Breast epithelium (tissue), 3 donors: Measurements from ENCODE around the gene HTN1.
"Not testable (repeated sequence)": the region's sequence is repeated elsewhere in the genome, so short reads cannot be mapped to it uniquely, and the experiment has no call there.

ENCODE experiments used
- CTCF ChIP-seq, 3 donors: fragments of 450-650 bp; IDR thresholded peaks; one replicate each; pipeline ENCODE4 v1.5.1; 2016 to 2017; ENCODE audit warnings: antibody characterized with exemption in 3 of 3, mild to moderate bottlenecking in 3 of 3, moderate library complexity in 3 of 3
- POLR2A ChIP-seq: fragments of 450-650 bp; IDR thresholded peaks from one replicate; pipeline ENCODE4 v1.6.1; 2016; ENCODE audit warnings: antibody characterized with exemption, mild to moderate bottlenecking, moderate library complexity
- POLR2AphosphoS5 ChIP-seq, 3 donors: sonication (generic); formaldehyde crosslinking; IDR thresholded peaks; one replicate each; pipeline ENCODE4 v1.6.1; 2017; ENCODE audit warnings: antibody characterized with exemption in 3 of 3

DNA sequence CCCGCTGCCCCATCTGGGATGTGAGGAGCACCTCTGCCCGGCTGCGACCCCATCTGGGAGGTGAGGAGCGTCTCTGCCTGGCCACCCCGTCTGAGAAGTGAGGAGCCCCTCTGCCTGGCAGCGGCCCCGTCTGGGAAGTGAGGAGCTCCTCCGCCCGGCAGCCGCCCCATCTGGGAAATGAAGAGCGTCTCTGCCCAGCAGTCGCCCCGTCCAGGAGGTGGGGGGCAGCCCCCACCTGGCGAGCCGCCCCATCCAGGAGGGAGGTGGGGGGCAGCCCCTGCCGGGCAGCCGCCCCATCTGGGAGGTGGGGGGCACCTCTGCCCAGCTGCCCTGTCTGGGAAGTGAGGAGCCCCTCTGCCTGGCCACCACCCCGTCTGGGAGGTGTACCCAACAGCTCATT, 12.7 kb upstream of the HTN1 start:
- not testable (repeated sequence) for TF ChIP-seq CTCF (IDR thresholded peaks at IDR 0.05); POLR2A; POLR2AphosphoS5 (IDR thresholded peaks at IDR 0.05)
